Measurements from ENCODE around the gene MGAT4B.

Gene MGAT4B

DNA sequence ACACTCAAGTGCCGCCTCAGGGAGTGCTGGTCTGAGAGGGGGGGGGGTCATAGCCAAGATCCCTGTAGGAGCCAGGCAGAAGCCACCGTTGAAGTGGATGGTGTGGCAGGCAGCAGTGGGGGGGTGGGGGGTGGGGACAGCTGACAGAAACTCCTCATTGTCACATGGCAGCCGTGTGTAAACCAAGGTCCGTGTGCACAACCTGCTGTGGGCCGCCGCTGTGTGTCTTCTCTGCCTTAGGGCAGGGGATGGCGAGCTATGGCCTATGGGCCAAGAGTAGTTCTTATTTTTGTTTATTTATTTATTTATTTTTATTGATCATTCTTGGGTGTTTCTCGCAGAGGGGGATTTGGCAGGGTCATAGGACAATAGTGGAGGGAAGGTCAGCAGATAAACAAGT is 27.5 kb upstream of the MGAT4B start:
- DNase-seq, result no peak
- Histone ChIP-seq H3K36me3 (peaks cover 25% of the 10 kb centered on the region), H3K4me3 (ENCODE audit: low read depth, low read length) (no peak overlapping the region), H3K9me3 (ENCODE audit: severe bottlenecking) (no peaks in the 10 kb centered on the region), H3K27ac (no peak overlapping the region), H3K27me3 (ENCODE audit: insufficient read depth, low read depth, severe bottlenecking) (no peaks in the 10 kb centered on the region)
- TF ChIP-seq, protein P1, sequence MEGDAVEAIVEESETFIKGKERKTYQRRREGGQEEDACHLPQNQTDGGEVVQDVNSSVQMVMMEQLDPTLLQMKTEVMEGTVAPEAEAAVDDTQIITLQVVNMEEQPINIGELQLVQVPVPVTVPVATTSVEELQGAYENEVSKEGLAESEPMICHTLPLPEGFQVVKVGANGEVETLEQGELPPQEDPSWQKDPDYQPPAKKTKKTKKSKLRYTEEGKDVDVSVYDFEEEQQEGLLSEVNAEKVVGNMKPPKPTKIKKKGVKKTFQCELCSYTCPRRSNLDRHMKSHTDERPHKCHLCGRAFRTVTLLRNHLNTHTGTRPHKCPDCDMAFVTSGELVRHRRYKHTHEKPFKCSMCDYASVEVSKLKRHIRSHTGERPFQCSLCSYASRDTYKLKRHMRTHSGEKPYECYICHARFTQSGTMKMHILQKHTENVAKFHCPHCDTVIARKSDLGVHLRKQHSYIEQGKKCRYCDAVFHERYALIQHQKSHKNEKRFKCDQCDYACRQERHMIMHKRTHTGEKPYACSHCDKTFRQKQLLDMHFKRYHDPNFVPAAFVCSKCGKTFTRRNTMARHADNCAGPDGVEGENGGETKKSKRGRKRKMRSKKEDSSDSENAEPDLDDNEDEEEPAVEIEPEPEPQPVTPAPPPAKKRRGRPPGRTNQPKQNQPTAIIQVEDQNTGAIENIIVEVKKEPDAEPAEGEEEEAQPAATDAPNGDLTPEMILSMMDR (IDR thresholded peaks at IDR 0.05; ENCODE audit: low read depth, low read length), result no peak

DNA sequence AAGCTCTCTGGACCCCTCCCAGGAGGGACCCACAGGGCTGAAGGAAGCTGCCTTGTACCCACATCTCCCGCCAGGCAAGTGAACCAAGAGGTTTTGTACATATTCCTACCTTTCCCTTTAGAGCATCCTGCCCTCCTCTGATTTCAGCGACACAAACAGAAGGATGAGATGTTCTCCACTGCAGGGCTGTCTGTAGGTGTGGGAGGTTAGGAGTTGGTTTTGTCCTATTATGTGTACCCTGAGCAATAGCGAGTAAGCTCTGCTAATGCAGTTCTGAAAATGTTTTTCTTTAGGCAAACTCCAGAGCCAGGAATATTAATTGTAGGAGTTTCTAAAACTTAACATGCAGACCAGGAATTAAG is 27.0 kb upstream of the MGAT4B start:
- H3K27me3 ChIP-seq (ENCODE audit: insufficient read depth, low read depth, severe bottlenecking), result no peaks in the 10 kb centered on the region
- peaks cover 28% of the 10 kb centered on the region for H3K36me3 ChIP-seq

DNA sequence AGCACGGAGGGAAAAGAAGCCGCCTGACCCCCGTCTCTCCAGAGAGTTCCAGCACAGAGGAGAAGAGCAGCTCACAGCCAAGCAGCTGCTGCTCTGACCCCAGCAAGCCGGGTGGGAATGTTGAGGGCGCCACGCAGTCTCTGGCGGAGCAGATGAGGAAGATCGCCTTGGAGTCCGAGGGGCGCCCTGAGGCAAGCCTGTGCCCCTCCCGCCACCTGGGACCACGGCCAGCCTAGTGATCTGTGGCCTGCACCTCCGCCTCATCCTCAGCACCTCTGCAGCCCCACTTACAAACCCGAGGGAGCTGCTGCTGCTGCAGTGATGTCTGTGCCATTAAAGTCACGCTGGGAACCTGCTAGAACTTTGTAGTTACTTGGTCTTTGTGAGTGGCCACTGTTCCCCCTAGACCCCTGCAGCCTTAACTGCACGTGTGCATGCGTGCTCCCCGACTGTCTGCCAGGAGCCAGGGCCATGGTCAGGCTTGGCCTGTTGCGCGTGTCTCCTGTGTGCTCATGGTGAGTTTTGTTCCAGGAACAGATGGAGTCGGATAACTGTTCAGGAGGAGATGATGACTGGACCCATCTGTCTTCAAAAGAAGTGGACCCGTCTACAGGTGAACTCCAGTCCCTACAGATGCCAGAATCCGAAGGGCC is 26.5 kb upstream of the MGAT4B start:
- H3K36me3 ChIP-seq, result peaks cover 30% of the 10 kb centered on the region
- TF ChIP-seq, protein P1 (IDR thresholded peaks at IDR 0.05; ENCODE audit: low read depth, low read length), result no peak
- H3K4me3 ChIP-seq (ENCODE audit: low read depth, low read length), result no peak overlapping the region

More for the DNA sequence above, 27.0 kb upstream of the MGAT4B start:
- Histone ChIP-seq H3K27ac (no peak overlapping the region), H3K9me3 (ENCODE audit: severe bottlenecking) (no peaks in the 10 kb centered on the region), H3K4me3 (ENCODE audit: low read depth, low read length) (no peak overlapping the region)
- TF ChIP-seq, protein P1 (IDR thresholded peaks at IDR 0.05; ENCODE audit: low read depth, low read length), result no peak
- DNase-seq, result no peak

DNA sequence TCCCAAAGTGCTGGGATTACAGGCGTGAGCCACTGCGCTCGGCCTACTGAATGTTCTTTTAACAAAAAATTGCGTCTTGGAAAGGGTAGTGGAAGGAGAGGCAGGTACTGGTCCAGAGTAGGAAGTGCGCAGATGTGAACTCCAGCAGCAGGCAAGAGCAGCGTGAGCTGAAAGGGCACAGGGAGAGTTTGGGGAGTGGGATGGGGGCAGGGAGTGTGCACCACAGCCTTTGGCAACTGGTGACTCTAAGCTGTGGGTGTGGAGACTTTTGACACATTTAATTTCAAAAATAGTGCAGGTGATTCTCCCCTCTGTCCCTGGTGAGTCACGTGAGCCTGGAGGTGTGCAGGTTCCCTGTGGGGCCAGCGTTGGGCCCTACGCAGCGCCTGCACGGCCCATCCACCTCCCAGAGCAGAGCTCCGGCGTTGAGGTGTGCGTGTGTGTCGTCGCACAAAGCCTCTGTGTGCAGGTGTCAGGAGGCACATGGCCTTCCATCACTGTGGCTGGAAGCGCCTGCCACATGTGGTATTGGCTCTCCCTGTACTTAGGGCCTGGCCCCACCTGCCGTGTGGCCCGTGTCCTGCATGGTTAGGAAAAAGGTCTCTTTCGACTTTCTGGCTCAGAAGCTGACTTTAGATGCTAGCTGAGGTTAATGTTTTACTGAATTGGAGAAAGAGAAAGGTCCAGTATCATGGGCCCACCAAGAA is 25.5 kb upstream of the MGAT4B start:
- DNase-seq, result no peak
- no peak overlapping the region for H3K27ac ChIP-seq
- H3K4me3 ChIP-seq (ENCODE audit: low read depth, low read length), result no peak overlapping the region
- H3K27me3 ChIP-seq (ENCODE audit: insufficient read depth, low read depth, severe bottlenecking), result no peaks in the 10 kb centered on the region
- H3K9me3 ChIP-seq (ENCODE audit: severe bottlenecking), result no peaks in the 10 kb centered on the region
- H3K36me3 ChIP-seq, result peaks cover 35% of the 10 kb centered on the region
- TF ChIP-seq, protein P1 (IDR thresholded peaks at IDR 0.05; ENCODE audit: low read depth, low read length), result no peak

More for the DNA sequence above, 26.5 kb upstream of the MGAT4B start:
- no peak for DNase-seq
- H3K27me3 ChIP-seq (ENCODE audit: insufficient read depth, low read depth, severe bottlenecking), result no peaks in the 10 kb centered on the region
- H3K9me3 ChIP-seq (ENCODE audit: severe bottlenecking), result no peaks in the 10 kb centered on the region
- H3K27ac ChIP-seq, result no peak overlapping the region

DNA sequence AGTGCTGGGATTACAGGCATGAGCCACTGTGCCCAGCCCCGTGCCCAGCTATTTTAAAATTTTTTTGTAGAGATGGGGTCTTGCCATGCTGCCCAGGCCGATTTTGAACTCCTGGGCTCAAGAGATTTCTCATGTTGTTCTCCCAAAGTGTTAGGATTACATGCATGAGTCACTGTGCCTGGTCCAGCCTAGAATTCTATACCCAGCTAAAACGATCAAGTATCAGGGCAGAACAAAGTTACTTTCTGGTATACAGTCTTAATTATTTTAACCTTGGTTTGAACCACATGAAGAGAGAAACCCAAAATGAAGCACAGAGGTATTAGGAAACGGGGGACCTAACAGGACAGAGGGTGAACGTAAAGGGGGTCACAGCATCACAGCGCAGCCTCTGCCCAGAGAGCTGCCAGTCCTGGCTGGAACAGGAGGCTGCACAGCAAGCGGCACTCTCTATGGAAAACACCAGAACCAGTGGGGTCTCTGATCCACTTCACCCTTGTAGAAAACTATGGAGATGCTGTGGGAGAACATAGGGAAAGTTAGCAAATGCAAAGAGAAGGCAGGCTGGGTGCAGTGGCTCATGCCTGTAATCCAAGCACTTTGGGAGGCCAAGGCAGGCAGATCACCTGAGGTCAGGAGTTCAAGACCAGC is 24.3 kb upstream of the MGAT4B start:
- Histone ChIP-seq H3K4me3 (ENCODE audit: low read depth, low read length) (no peak overlapping the region), H3K36me3 (peaks cover 38% of the 10 kb centered on the region), H3K9me3 (ENCODE audit: severe bottlenecking) (no peaks in the 10 kb centered on the region), H3K27ac (no peak overlapping the region), H3K27me3 (ENCODE audit: insufficient read depth, low read depth, severe bottlenecking) (no peaks in the 10 kb centered on the region)
- no peak for DNase-seq
- TF ChIP-seq, protein P1 (IDR thresholded peaks at IDR 0.05; ENCODE audit: low read depth, low read length), result no peak

All from WERI-Rb-1 (cell line).